HG03175 (cell line): ENCODE results near the gene MAP2K1.
"Not testable (repeated sequence)": the region's sequence is repeated elsewhere in the genome, so short reads cannot be mapped to it uniquely, and the experiment has no call there.

Source experiments
- ATAC-seq: cut with Tn5 transposase; IDR thresholded peaks from one replicate; pipeline ENCODE4 v1.9.1; 2021; ENCODE audit warnings: mild to moderate bottlenecking, moderate library complexity; ENCODE audit not compliant: unreplicated experiment

MAP2K1 gene

GRCh38 chr15:66390678-66391077 is 4.0 kb downstream of the MAP2K1 start:
- ATAC-seq: no peak

DNA sequence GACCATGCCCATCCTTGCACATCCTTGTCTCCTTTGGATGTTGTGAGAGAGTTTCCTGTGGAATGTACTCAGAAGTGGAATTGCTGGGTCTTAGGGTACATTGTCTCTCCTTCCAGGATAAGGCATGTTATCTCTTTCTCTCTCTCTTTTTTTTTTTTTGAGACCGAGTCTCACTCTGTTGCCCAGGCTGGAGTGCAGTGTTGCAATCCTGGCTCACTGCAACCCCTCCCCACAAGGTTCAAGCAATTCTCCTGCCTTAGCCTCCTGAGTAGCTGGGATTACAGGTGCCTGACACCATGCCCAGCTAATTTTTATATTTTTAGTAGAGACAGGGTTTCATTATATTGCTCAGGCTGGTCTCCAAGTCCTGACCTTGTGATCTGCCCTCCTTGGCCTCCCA is 6.3 kb downstream of the MAP2K1 start:
- not testable (repeated sequence) for ATAC-seq

DNA sequence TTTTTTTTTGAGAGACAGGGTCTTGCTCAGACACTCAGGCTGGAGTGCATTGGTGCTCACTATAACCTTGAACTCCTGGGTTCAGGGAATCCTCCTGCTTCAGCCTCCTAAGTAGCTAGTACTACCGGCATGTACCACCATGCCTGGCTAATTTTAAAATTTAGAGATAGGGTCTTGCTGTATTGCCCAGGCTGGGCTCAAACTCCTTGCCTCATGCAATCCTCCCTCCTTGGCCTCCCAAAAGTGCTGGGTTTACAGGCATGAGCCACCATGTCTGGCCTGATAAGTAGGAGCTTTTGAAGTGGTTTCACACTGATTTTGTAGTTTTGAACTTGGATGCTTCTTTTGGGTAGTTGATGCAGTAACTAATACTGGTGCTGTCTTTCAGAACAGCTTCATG is 7.8 kb downstream of the MAP2K1 start:
- no peak for ATAC-seq

GRCh38 chr15:66394915-66395314 is 8.2 kb downstream of the MAP2K1 start:
- ATAC-seq: no peak

GRCh38 chr15:66399276-66399675 is 12.6 kb downstream of the MAP2K1 start:
- no peak for ATAC-seq

DNA sequence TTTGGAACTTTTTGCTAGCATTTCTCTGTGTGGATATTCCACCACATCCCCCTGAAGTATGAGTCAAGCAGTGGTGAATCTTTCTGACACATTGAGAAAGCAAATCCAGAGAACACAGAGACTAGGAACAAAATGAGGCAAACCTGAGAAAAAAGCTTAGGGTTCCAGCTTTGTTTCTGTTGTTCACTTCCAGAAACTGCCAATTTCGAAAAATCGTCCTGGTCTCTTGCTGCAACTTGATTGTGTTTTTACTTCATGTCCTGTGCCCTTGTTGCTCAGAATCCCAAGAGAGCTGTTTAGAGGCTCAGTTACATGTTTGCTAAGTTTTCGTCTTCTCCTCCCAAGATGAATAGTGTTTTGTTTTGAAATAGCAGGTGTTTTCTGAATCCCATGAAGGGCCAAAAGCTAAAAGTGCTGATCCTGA is 13.7 kb downstream of the MAP2K1 start:
- ATAC-seq: no peak

- ATAC-seq: no peak
These were observed 14.7 kb downstream of the MAP2K1 start for GRCh38 chr15:66401130-66402021.

- ATAC-seq: no peak
These were observed 16.1 kb downstream of the MAP2K1 start for GRCh38 chr15:66402761-66403284.

- no peak for ATAC-seq
These were observed 16.6 kb downstream of the MAP2K1 start for GRCh38 chr15:66403323-66403722.

- no peak for ATAC-seq
These were observed 17.4 kb downstream of the MAP2K1 start for GRCh38 chr15:66404122-66404521.

DNA sequence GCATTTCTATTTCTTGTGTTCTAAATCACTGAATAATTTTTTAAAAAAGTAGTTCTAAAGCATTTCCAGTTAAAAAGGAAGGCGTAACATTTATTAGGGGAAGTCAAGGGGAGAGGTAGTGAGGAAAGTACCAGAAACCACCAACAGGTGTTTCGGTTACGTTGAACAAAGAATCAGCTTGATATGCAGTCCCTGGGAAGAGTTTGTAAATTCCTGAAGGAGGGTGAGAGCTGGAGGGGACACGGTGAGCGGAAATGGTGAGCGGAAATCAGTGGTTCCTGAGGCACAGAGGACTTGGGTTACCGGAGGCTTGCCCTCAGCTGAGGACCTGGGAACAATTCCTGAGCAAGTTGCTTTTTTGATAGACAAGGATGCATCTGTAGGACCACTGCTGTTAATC is 17.8 kb downstream of the MAP2K1 start:
- ATAC-seq: no peak

GRCh38 chr15:66405007-66405406 is 18.3 kb downstream of the MAP2K1 start:
- no peak for ATAC-seq

GRCh38 chr15:66405615-66406014 is 18.9 kb downstream of the MAP2K1 start:
- ATAC-seq: no peak

GRCh38 chr15:66408254-66408653 is 21.5 kb downstream of the MAP2K1 start:
- no peak for ATAC-seq

DNA sequence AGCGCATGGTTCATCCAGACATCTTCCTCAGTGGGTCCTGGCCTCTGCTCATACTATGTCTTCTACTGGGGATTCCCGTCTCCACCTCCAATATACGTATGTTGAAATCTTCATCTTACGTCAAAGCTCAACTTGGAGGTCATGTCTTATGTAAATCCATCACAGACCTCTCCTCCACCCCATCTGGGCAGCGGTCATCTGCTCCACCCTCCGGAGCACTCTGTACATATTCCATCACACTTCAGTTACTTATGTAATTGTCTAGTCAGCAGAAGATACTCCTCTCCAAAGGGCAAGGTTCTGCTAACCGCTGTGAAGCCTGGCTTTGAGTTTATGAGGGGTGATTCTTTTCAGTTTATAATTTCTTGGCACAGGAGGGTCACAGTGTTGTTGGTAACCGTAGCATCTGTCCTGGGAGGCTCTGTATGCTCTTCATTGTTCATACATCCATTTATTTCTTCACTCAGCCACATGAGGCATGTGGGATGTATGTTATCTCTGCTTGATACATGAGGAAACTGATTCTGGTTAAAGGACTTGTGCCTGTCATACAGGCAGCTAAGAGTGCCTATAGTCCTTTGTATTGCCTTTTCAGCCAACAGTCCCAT is 22.1 kb downstream of the MAP2K1 start:
- no peak for ATAC-seq

GRCh38 chr15:66409565-66410108 is 22.9 kb downstream of the MAP2K1 start:
- no peak for ATAC-seq

DNA sequence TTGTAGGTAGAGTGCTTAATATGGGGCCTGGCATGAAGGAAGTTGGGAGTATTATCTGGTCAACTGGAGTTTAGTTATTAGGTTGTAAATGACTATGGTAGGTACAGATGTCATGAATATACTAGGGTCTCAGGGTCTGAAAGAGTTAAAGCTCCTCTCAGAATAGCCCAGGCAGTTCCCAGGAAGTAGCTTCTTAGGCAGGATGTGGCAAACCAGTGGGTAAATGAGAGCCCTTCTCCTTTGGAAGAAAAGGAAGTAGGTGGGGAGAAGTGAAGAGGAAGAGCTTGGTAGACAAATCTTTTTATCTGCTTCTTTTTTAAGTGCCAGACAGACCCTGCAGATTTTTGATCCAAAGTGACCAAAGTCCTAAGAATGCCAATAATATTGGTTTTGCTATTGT is 24.5 kb downstream of the MAP2K1 start:
- ATAC-seq: no peak

- no peak for ATAC-seq
These were observed 25.5 kb downstream of the MAP2K1 start for GRCh38 chr15:66412220-66412619.

GRCh38 chr15:66413579-66413978 is 26.9 kb downstream of the MAP2K1 start:
- ATAC-seq: no peak

- no peak for ATAC-seq
These were observed 28.6 kb downstream of the MAP2K1 start for GRCh38 chr15:66415360-66415759.

DNA sequence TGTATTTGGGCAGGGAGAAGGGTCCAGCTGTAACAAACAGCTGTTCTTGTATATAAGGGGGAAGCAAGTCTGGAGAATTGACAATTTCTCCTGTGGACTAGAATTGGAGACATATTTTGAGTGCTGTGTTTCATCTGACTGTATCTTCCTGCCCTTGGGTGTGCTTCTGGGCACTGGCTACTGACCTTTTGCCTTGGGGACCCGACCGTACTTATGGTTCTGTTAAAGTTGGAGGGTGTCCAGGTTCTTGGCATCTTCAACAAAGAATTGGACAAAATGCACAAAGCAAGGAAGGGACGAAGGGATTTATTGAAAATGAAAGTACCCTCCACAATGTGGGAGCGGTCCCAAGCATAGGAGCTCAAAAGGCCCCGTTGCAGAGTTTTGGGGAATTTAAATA is 31.0 kb downstream of the MAP2K1 start:
- ATAC-seq: no peak

- no peak for ATAC-seq
These were observed 32.8 kb downstream of the MAP2K1 start for GRCh38 chr15:66419471-66419870.
